Neural crest cell (in vitro differentiated cells): ENCODE results near the gene SSNA1. TPM values are rescaled to one million over a fixed set of nuclear protein-coding genes. Genes with fewer than 3 reads are reported as not detected.

Experiments
- DNase-seq: peaks from one replicate; pipeline ENCODE4 v3.0.0; 2021; ENCODE audit warnings: low read depth, mixed read lengths, low spot score
- H3K27ac Mint-ChIP-seq: one replicate; pipeline ENCODE4 v1.8.0; 2021; ENCODE audit warnings: mild to moderate bottlenecking, mixed read lengths; ENCODE audit not compliant: unreplicated experiment
- H3K27me3 Mint-ChIP-seq: 2 replicates; pipeline ENCODE4 v1.8.0; 2021; ENCODE audit warnings: low read depth, mild to moderate bottlenecking, mixed read lengths
- H3K36me3 Mint-ChIP-seq: 2 replicates; pipeline ENCODE4 v1.8.0; 2021; ENCODE audit warnings: low read depth, mild to moderate bottlenecking, mixed read lengths
- H3K4me1 Mint-ChIP-seq: 2 replicates; pipeline ENCODE4 v1.8.0; 2021; ENCODE audit warnings: mixed read lengths
- H3K4me3 Mint-ChIP-seq: one replicate; pipeline ENCODE4 v1.8.0; 2021; ENCODE audit warnings: mild to moderate bottlenecking, mixed read lengths
- H3K9me3 Mint-ChIP-seq: 2 replicates; pipeline ENCODE4 v1.8.0; 2021; ENCODE audit warnings: mixed read lengths
- CTCF ChIP-seq: fragments of 200-600 bp; sonication (generic); conservative IDR thresholded peaks from 2 replicates; pipeline ENCODE4 v1.5.0; 2021; ENCODE audit warnings: antibody characterized with exemption, mild to moderate bottlenecking
- total RNA-seq: library from RNA; stranded (reverse); gene quantifications from 2 replicates; pipeline ENCODE4 v1.2.1, GENCODE V29; 2021

SSNA1 gene
- total RNA-seq, 1 donor from 2014 or later: 66.4 TPM

- no peak for DNase-seq
- Mint-ChIP-seq H3K27ac (no peak overlapping the region), H3K4me1 (no peaks in the 10 kb centered on the region), H3K36me3 (no peaks in the 10 kb centered on the region), H3K9me3 (no peaks in the 10 kb centered on the region), H3K4me3 (no peak overlapping the region), H3K27me3 (peaks cover 91% of the 10 kb centered on the region)
- TF ChIP-seq CTCF: no peak
Observed at GRCh38 chr9:137164370-137165249, 23.9 kb upstream of the SSNA1 start.

- Mint-ChIP-seq H3K27ac (no peak overlapping the region), H3K4me3 (no peak overlapping the region), H3K4me1 (no peaks in the 10 kb centered on the region), H3K9me3 (no peaks in the 10 kb centered on the region), H3K36me3 (no peaks in the 10 kb centered on the region), H3K27me3 (peaks cover 89% of the 10 kb centered on the region)
- DNase-seq: no peak
- TF ChIP-seq CTCF: no peak
Observed at GRCh38 chr9:137165250-137165836, 23.1 kb upstream of the SSNA1 start.

GRCh38 chr9:137166380-137167229 is 21.9 kb upstream of the SSNA1 start:
- no peak for TF ChIP-seq CTCF
- Mint-ChIP-seq H3K27ac (no peak overlapping the region), H3K4me3 (no peak overlapping the region), H3K9me3 (no peaks in the 10 kb centered on the region), H3K27me3 (peaks cover 89% of the 10 kb centered on the region), H3K4me1 (no peaks in the 10 kb centered on the region), H3K36me3 (no peaks in the 10 kb centered on the region)
- DNase-seq: no peak

GRCh38 chr9:137167277-137167746 is 21.2 kb upstream of the SSNA1 start:
- Mint-ChIP-seq H3K4me1 (no peaks in the 10 kb centered on the region), H3K4me3 (no peak overlapping the region), H3K27ac (no peak overlapping the region), H3K9me3 (no peaks in the 10 kb centered on the region), H3K36me3 (no peaks in the 10 kb centered on the region), H3K27me3 (peaks cover 87% of the 10 kb centered on the region)
- DNase-seq: no peak
- TF ChIP-seq CTCF: no peak
